GM18858 (cell line): ENCODE data around the gene ADGRV1.
"Not testable (repeated sequence)": the region's sequence is repeated elsewhere in the genome, so short reads cannot be mapped to it uniquely, and the experiment has no call there.

Experiments
- ATAC-seq: cut with Tn5 transposase; IDR thresholded peaks from one replicate; pipeline ENCODE4 v1.9.1; 2021; ENCODE audit not compliant: unreplicated experiment

ADGRV1 gene

DNA sequence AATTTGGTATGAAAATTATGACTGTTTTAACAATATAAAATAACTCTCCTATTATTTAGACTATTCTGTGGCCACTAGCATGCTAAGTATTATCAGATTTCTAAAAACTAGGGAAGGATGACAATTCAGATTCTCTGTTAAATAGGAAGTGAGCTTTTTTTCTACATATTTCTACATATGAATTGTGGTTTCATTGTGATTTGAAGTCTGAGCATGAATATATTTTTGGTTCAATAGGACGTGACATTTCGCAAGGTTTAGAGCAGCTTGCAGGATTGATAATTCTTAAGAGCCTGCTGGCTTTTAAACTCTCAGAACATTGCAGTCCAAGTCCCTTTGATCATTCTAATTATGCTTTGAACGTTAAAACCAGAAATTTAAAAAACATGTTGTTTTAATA, 82.9 kb downstream of the ADGRV1 start:
- no peak for ATAC-seq

DNA sequence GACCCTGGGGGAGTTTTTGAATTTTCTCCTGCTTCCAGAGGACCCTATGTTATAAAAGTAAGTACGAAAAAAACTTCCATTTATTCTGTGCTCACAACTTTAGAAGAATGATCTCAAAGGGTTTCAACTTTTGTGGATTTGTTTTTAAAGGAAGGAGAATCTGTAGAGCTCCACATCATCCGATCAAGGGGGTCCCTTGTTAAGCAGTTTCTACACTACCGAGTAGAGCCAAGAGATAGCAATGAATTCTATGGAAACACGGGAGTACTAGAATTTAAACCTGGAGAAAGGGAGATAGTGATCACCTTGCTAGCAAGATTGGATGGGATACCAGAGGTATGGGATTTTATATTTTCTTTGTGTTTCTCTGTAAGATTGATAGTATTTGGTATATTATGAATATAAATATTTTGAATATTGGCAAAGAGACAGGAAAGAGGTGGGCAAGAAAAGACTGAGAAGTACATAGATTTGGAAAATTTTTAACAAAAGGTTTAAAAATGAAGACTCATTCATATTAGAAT, 84.2 kb downstream of the ADGRV1 start:
- no peak for ATAC-seq

- no peak for ATAC-seq
Observed at GRCh38 chr5:90644132-90644531, 85.5 kb downstream of the ADGRV1 start.

- ATAC-seq, result no peak
Observed at GRCh38 chr5:90645024-90645610, 86.5 kb downstream of the ADGRV1 start.

DNA sequence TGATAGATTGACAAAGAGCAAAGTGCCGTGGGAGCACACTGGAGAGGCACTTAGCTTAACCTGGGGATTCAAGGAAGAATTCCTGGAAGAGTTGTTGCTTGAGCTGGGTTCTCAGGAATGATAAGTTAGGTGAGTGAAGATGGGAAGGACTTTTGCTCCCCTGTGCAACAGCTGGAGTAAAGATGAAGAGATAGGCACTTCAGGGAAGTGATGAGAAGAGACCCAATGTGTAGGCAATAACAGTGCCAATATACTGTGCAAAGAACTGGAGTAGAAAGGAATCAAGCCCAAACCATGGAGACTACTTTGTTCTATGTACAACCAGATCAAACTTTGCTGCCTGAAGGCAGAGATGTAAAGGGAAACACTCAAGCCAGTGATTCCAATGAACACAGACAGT, 92.2 kb downstream of the ADGRV1 start:
- no peak for ATAC-seq

DNA sequence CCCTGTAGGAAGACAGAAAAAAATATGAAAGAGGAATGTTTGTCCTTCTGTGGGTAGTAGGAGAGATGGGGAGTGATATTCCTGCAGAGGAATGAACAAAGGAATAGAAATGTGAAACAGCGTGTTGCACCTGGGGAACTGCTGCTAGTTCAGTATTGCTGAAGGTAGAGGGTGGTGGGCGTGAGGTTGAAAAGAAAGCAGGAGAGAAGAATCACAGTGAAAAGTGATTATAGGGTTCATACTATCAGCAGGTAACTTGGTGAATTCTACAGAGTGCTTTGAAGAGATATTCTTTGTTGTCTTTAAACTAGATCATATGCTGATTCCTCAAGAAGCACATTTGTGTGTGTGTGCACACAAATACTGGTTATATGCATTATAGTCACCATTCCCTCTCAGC, 95.6 kb downstream of the ADGRV1 start:
- no peak for ATAC-seq

- ATAC-seq, result no peak
Observed at GRCh38 chr5:90655423-90655822, 96.8 kb downstream of the ADGRV1 start.

GRCh38 chr5:90657030-90657429, 98.4 kb downstream of the ADGRV1 start:
- no peak for ATAC-seq

DNA sequence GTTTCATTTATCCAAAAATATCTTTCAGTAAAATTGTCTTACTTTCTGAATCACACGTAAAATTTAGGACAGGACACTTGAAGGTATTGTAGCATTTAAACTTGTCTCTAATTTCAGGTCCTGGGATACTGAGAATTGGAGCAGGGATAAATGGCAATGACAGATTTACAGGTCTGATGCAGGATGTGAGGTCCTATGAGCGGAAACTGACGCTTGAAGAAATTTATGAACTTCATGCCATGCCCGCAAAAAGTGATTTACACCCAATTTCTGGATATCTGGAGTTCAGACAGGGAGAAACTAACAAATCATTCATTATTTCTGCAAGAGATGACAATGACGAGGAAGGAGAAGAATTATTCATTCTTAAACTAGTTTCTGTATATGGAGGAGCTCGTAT, 99.2 kb downstream of the ADGRV1 start:
- ATAC-seq, result no peak

DNA sequence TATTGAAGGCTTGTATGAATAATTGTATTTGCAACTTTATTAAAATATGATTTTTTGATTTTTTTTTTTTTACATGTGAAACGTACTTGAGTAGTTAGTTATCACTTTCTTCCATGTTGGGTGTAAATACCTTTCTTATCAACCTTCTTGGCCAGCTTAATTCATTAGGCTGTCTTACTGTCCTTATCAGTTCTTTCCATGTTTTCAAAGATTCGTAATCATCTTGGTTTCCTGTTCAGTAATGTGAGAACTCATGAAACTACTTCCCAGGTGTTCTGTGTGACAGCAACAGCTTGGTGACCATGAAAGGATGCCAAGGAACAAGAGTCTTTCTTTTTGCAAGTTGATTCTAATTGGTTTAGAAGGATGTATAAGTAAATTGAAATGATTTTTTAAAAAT, 100.0 kb downstream of the ADGRV1 start:
- no peak for ATAC-seq

GRCh38 chr5:90668079-90668565, 109.5 kb downstream of the ADGRV1 start:
- not testable (repeated sequence) for ATAC-seq

DNA sequence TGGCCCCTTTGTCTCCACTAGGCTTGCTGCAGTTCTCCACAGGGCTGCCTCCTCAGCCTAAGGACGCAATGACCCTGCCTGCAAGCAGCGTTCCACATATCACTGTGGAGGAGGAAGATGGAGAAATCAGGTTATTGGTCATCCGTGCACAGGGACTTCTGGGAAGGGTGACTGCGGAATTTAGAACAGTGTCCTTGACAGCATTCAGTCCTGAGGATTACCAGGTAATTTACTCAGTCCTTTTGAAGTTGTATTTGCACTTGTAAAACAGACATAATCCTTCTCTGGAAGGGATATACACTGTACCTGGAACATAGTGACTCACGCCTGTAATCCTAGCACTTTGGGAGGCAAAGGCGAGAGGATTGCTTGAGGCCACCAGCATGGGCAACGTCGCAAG, 116.6 kb downstream of the ADGRV1 start:
- no peak for ATAC-seq

- ATAC-seq, result no peak
Observed at GRCh38 chr5:90680921-90681563, 122.4 kb downstream of the ADGRV1 start.

GRCh38 chr5:90682278-90682677, 123.7 kb downstream of the ADGRV1 start:
- ATAC-seq, result no peak

- no peak for ATAC-seq
Observed at GRCh38 chr5:90685425-90686022, 126.9 kb downstream of the ADGRV1 start.

- ATAC-seq, result not testable (repeated sequence)
Observed at GRCh38 chr5:90686363-90686762, 127.8 kb downstream of the ADGRV1 start.

DNA sequence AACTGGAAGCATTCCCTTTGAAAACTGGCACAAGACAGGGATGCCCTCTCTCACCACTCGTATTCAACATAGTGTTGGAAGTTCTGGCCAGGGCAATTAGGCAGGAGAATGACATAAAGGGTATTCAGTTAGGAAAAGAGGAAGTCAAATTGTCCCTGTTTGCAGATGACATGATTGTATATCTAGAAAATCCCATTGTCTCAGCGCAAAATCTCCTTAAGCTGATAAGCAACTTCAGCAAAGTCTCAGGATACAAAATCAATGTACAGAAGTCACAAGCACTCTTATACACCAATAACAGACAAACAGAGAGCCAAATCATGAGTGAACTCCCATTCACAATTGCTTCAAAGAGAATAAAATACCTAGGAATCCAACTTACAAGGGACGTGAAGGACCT, 128.9 kb downstream of the ADGRV1 start:
- not testable (repeated sequence) for ATAC-seq

GRCh38 chr5:90689064-90689463, 130.5 kb downstream of the ADGRV1 start:
- no peak for ATAC-seq

DNA sequence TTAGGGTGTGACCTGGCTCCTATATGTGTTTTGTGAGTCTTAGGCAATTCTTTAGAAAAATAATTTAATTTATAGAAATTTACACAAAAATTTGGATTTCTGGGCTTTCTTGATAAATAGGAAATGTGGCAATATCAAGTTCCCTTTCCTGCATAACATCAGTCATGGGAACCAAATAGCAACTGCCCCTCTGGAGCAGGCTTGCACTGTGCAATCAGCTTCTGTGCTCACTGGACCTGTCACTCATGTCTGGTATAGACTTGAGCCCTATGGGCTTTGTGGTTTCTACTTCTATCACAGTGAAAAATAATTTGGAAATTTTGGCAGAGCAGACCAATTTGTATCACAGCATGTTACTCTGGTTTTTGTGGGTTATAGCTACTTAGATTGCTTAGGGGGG, 131.7 kb downstream of the ADGRV1 start:
- ATAC-seq, result no peak

- no peak for ATAC-seq
Observed at GRCh38 chr5:90691533-90691932, 132.9 kb downstream of the ADGRV1 start.

- no peak for ATAC-seq
Observed at GRCh38 chr5:90696153-90696552, 137.6 kb downstream of the ADGRV1 start.

DNA sequence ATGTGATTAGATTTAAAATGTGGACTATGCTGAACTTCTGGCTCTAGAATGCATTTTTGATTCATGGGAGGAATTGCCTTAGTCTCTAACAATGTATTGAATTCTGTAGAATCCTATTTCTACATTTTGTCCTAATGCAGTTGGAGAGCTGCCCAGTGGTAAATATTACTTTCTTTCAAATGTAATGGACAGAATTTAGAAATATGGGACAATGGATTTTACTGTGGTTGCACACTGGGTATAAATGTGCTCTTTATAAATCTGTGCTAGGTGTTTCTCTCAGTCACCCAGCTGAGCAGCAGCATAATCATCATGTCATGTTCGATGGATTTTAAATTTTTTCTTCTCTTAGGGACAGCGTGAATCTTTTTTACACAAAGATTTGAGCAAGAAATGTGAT, 141.7 kb downstream of the ADGRV1 start:
- ATAC-seq, result no peak
